Stimulated activated CD4-positive, alpha-beta T cell treated with anti-CD3 and anti-CD28 coated beads, Interleukin-12 subunit alpha, Interleukin-12 subunit beta, amount 100 ng/mL, for 4 hours (primary cell): ENCODE measurements around the gene PRKN.

ENCODE experiments used
- DNase-seq: peaks from one replicate; pipeline ENCODE4 v3.0.0-alpha.2; 2020

The PRKN gene

GRCh38 chr6:161630674-161631073, 1096.9 kb downstream of the PRKN start:
- DNase-seq, result no peak

- DNase-seq, result no peak
These were observed 1101.4 kb downstream of the PRKN start for GRCh38 chr6:161626132-161626676.

GRCh38 chr6:161624111-161624510, 1103.5 kb downstream of the PRKN start:
- no peak for DNase-seq

- DNase-seq, result no peak
These were observed 1104.8 kb downstream of the PRKN start for GRCh38 chr6:161622779-161623178.

GRCh38 chr6:161618831-161619454, 1108.6 kb downstream of the PRKN start:
- DNase-seq, result no peak

GRCh38 chr6:161613711-161614110, 1113.9 kb downstream of the PRKN start:
- no peak for DNase-seq

GRCh38 chr6:161608771-161609170, 1118.8 kb downstream of the PRKN start:
- no peak for DNase-seq

- no peak for DNase-seq
These were observed 1119.8 kb downstream of the PRKN start for GRCh38 chr6:161607696-161608297.

GRCh38 chr6:161602359-161602758, 1125.2 kb downstream of the PRKN start:
- DNase-seq, result no peak

GRCh38 chr6:161598896-161599295, 1128.7 kb downstream of the PRKN start:
- no peak for DNase-seq

GRCh38 chr6:161596807-161597520, 1130.6 kb downstream of the PRKN start:
- DNase-seq, result no peak

- no peak for DNase-seq
These were observed 1133.2 kb downstream of the PRKN start for GRCh38 chr6:161594412-161594811.

- no peak for DNase-seq
These were observed 1136.5 kb downstream of the PRKN start for GRCh38 chr6:161590961-161591627.

- no peak for DNase-seq
These were observed 1140.7 kb downstream of the PRKN start for GRCh38 chr6:161586887-161587286.

GRCh38 chr6:161584621-161585340, 1142.8 kb downstream of the PRKN start:
- DNase-seq, result no peak

- DNase-seq, result no peak
These were observed 1143.5 kb downstream of the PRKN start for GRCh38 chr6:161584051-161584450.

GRCh38 chr6:161583584-161583983, 1144.0 kb downstream of the PRKN start:
- DNase-seq, result no peak

GRCh38 chr6:161578478-161578877, 1149.1 kb downstream of the PRKN start:
- no peak for DNase-seq

GRCh38 chr6:161575523-161576254, 1151.9 kb downstream of the PRKN start:
- no peak for DNase-seq

GRCh38 chr6:161568885-161569456, 1158.6 kb downstream of the PRKN start:
- no peak for DNase-seq

- no peak for DNase-seq
These were observed 1162.6 kb downstream of the PRKN start for GRCh38 chr6:161564952-161565351.

GRCh38 chr6:161561908-161562307, 1165.7 kb downstream of the PRKN start:
- no peak for DNase-seq
